ENCODE measurements around the gene PFN3.

Gene PFN3

GRCh38 chr5:177443144-177443983 lies 42.9 kb upstream of the PFN3 start:
- no peaks in the 10 kb centered on the region for H3K79me2 ChIP-seq (ENCODE audit: insufficient read depth, low read length)
- no peak overlapping the region for H3K4me2 ChIP-seq (ENCODE audit: insufficient read depth, low read length)
- no peak for TF ChIP-seq EZH2 (IDR thresholded peaks at IDR 0.05; ENCODE audit: borderline replicate concordance, low read depth, low read length, severe bottlenecking)
- no peak for TF ChIP-seq CTCF (IDR thresholded peaks at IDR 0.05; ENCODE audit: borderline replicate concordance, extremely low read depth, low read length, poor library complexity, severe bottlenecking)
- peaks cover 23% of the 10 kb centered on the region for H3K4me1 ChIP-seq (ENCODE audit: insufficient read depth, low read length)
- H3K4me3 ChIP-seq (ENCODE audit: low read depth in 1 of 2, low read length in 2 of 2) = no peak overlapping the region
- H3K27me3 ChIP-seq (ENCODE audit: insufficient read depth, low read length, poor library complexity) = peaks cover 33% of the 10 kb centered on the region
- peaks cover 34% of the 10 kb centered on the region for H3K36me3 ChIP-seq (ENCODE audit: insufficient read depth, low read length)
- H3K9ac ChIP-seq (ENCODE audit: low read depth, low read length) = no peak overlapping the region
- no peak overlapping the region for H3K27ac ChIP-seq (ENCODE audit: low read length)
- H3K9me3 ChIP-seq (ENCODE audit: insufficient read depth, low read length, severe bottlenecking) = no peaks in the 10 kb centered on the region
- ATAC-seq (ENCODE audit: insufficient read depth, low read depth) (no peak), DNase-seq (no peak)
- H4K20me1 ChIP-seq (ENCODE audit: insufficient read depth, low read length) = peaks cover 52% of the 10 kb centered on the region
- H2AFZ ChIP-seq (ENCODE audit: low read depth, low read length) = no peak overlapping the region

DNA sequence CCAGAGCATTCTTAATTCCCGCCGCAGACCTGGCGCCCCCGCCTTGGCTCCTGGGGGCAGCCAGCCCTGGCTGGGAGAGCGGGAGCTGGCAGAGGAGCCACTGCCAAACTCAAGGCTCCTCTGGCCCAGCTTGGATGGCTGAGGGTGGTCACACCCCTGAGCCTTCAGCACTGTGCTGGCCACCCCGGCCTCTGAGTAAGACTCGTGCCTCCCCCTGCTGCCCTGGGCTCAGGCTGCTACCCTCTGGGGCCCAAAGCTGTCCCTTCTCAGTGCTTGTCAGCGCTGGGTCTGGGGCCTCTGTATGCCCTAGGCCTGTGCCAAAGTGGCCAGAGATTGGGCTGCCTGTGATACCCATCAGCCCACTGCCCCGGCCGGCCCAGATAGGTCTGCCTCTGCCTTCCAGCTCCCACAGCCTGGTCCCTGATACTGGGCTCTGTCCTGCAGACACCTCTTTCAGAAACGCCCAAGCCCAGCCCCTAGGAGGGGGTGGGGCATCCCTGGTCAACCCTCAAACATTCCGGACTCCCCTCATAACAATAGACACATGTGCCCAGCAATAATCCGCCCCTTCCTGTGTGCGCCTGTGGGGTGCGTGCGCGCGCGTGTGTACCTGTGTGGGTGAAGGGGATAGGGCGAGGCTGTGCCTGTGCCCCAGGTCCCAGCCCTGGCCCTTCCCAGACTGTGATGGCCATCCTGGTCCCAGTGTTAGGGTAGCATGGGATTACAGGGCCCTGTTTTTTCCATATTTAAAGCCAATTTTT lies 41.8 kb upstream of the PFN3 start:
- DNase-seq (no peak), ATAC-seq (ENCODE audit: insufficient read depth, low read depth) (no peak)
- Histone ChIP-seq H3K4me2 (ENCODE audit: insufficient read depth, low read length) (no peak overlapping the region), H3K9me3 (ENCODE audit: insufficient read depth, low read length, severe bottlenecking) (no peaks in the 10 kb centered on the region), H3K36me3 (ENCODE audit: insufficient read depth, low read length) (peaks cover 44% of the 10 kb centered on the region), H3K4me1 (ENCODE audit: insufficient read depth, low read length) (peaks cover 15% of the 10 kb centered on the region), H3K9ac (ENCODE audit: low read depth, low read length) (no peak overlapping the region), H4K20me1 (ENCODE audit: insufficient read depth, low read length) (peaks cover 49% of the 10 kb centered on the region), H3K4me3 (ENCODE audit: low read depth in 1 of 2, low read length in 2 of 2) (no peak overlapping the region), H3K27me3 (ENCODE audit: insufficient read depth, low read length, poor library complexity) (peaks cover 24% of the 10 kb centered on the region), H3K79me2 (ENCODE audit: insufficient read depth, low read length) (no peaks in the 10 kb centered on the region), H3K27ac (ENCODE audit: low read length) (no peak overlapping the region), H2AFZ (ENCODE audit: low read depth, low read length) (no peak overlapping the region)
- TF ChIP-seq CTCF (IDR thresholded peaks at IDR 0.05; ENCODE audit: borderline replicate concordance, extremely low read depth, low read length, poor library complexity, severe bottlenecking) (no peak), EZH2 (IDR thresholded peaks at IDR 0.05; ENCODE audit: borderline replicate concordance, low read depth, low read length, severe bottlenecking) (no peak)

- Histone ChIP-seq H4K20me1 (ENCODE audit: insufficient read depth, low read length) (peaks cover 48% of the 10 kb centered on the region), H3K79me2 (ENCODE audit: insufficient read depth, low read length) (no peaks in the 10 kb centered on the region), H3K9me3 (ENCODE audit: insufficient read depth, low read length, severe bottlenecking) (no peaks in the 10 kb centered on the region), H3K36me3 (ENCODE audit: insufficient read depth, low read length) (peaks cover 52% of the 10 kb centered on the region), H3K4me1 (ENCODE audit: insufficient read depth, low read length) (peaks cover 5% of the 10 kb centered on the region), H3K27me3 (ENCODE audit: insufficient read depth, low read length, poor library complexity) (peaks cover 13% of the 10 kb centered on the region), H3K27ac (ENCODE audit: low read length) (no peak overlapping the region), H3K9ac (ENCODE audit: low read depth, low read length) (no peak overlapping the region), H3K4me2 (ENCODE audit: insufficient read depth, low read length) (no peak overlapping the region), H3K4me3 (ENCODE audit: low read depth in 1 of 2, low read length in 2 of 2) (no peak overlapping the region), H2AFZ (ENCODE audit: low read depth, low read length) (no peak overlapping the region)
- ATAC-seq (ENCODE audit: insufficient read depth, low read depth) (no peak), DNase-seq (no peak)
- TF ChIP-seq EZH2 (IDR thresholded peaks at IDR 0.05; ENCODE audit: borderline replicate concordance, low read depth, low read length, severe bottlenecking) (no peak), CTCF (IDR thresholded peaks at IDR 0.05; ENCODE audit: borderline replicate concordance, extremely low read depth, low read length, poor library complexity, severe bottlenecking) (no peak)
These were observed 40.7 kb upstream of the PFN3 start for GRCh38 chr5:177440990-177441780.
